ENCODE measurements around the gene SASH1. TPM values are rescaled to one million over a fixed set of nuclear protein-coding genes. Genes with fewer than 3 reads are reported as not detected.

The SASH1 gene
- total RNA-seq, 1 experiment from 2014 or later = 33.2 TPM

DNA sequence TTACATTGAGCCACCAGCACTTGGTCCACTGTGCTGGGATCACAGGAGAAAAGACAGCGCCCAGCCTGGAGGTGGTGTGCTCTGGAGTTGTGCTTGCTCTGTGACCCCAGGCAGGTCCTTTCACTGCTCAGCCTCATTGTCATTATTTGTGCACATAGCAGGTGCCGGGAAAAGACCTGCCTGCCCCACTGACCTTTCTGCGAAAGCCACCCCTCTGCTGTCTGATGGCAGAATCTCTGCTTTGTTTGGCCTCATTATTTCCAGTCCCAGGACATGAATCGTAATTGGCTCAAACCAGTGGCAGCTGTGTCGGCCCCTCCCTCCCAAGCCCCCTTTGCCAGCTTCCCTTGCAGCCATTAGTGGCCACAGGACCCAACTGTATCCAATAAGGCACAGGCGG lies 219.0 kb downstream of the SASH1 start:
- peaks cover 3 to 5% of the 10 kb centered on the region in 2 experiments for H3K4me1 Mint-ChIP-seq
- H2BK120ac ChIP-seq (ENCODE audit: low read depth, low read length, poor library complexity, severe bottlenecking) = no peak overlapping the region
- no peaks in the 10 kb centered on the region for H3K79me1 ChIP-seq (ENCODE audit: insufficient read depth, low read depth, low read length, poor library complexity, severe bottlenecking)
- H3K36me3 Mint-ChIP-seq (ENCODE audit: insufficient read depth in 1 of 3, low read depth in 3 of 3) = peaks cover 2 to 11% (median 6%) of the 10 kb centered on the region in 3 experiments; a peak in 5 of 7 replicates
- no peaks in the 10 kb centered on the region for H3K4me1 ChIP-seq (ENCODE audit: insufficient read depth, low read length)
- H3K27ac Mint-ChIP-seq = no peak overlapping the region
- peaks cover 3% of the 10 kb centered on the region for H3K23me2 ChIP-seq (ENCODE audit: insufficient read length, low read depth, low read length, poor library complexity, severe bottlenecking)
- H4K5ac ChIP-seq (ENCODE audit: insufficient read length, low read depth, low read length) = no peak overlapping the region
- no peak overlapping the region for H2AK5ac ChIP-seq (ENCODE audit: insufficient read length, low read length)
- H3K56ac ChIP-seq (ENCODE audit: insufficient read length, low read depth, low read length) = no peak overlapping the region
- no peak for DNase-seq
- no peak overlapping the region for H2BK12ac ChIP-seq (ENCODE audit: insufficient read length, low read depth, low read length)
- no peak overlapping the region for H3K4me3 Mint-ChIP-seq
- H3T11ph ChIP-seq (ENCODE audit: low read length) = no peak overlapping the region
- no peak overlapping the region for H4K8ac ChIP-seq (replicated peaks; ENCODE audit: insufficient read length, low read depth, low read length)
- H3K27ac ChIP-seq (ENCODE audit: insufficient read length, low read depth, low read length) = no peak overlapping the region
- no peaks in the 10 kb centered on the region for H3K9me3 ChIP-seq (ENCODE audit: control insufficient read depth, low read depth, low read length)
- H3K23ac ChIP-seq (ENCODE audit: insufficient read length, low read depth, low read length) = no peak overlapping the region
- H3K9ac ChIP-seq (ENCODE audit: extremely low read depth, insufficient read length, low read length) = no peak overlapping the region
- WGBS (ENCODE audit: extremely low coverage, insufficient read length, low lambda C conversion rate) = no CpG with 5 or more reads among the region's 6 CpGs
- no peak overlapping the region for H3K18ac ChIP-seq (ENCODE audit: insufficient read length, low read depth, low read length)
- peaks cover 26% of the 10 kb centered on the region for H3K27me3 Mint-ChIP-seq (ENCODE audit: low read depth)
- no peak overlapping the region for H4K91ac ChIP-seq (ENCODE audit: insufficient read length, low read depth, low read length)
- no peaks in the 10 kb centered on the region for H4K20me1 ChIP-seq (ENCODE audit: control insufficient read depth, insufficient read depth, insufficient read length)
- no peak overlapping the region for H3K4ac ChIP-seq (ENCODE audit: low read depth, low read length)
- no peak overlapping the region for H2BK5ac ChIP-seq (ENCODE audit: insufficient read length, low read length)
- H3K4me2 ChIP-seq (ENCODE audit: insufficient read depth, insufficient read length, low read length) = no peak overlapping the region
- H2BK20ac ChIP-seq (ENCODE audit: low read depth, low read length, poor library complexity, severe bottlenecking) = no peak overlapping the region
- peaks cover 3% of the 10 kb centered on the region; the same call in 1 of the 2 replicates for H3K27me3 ChIP-seq (ENCODE audit: insufficient read depth, low read length)
- no peak overlapping the region for H2BK15ac ChIP-seq (ENCODE audit: low read depth, low read length)
- TF ChIP-seq, protein P1, sequence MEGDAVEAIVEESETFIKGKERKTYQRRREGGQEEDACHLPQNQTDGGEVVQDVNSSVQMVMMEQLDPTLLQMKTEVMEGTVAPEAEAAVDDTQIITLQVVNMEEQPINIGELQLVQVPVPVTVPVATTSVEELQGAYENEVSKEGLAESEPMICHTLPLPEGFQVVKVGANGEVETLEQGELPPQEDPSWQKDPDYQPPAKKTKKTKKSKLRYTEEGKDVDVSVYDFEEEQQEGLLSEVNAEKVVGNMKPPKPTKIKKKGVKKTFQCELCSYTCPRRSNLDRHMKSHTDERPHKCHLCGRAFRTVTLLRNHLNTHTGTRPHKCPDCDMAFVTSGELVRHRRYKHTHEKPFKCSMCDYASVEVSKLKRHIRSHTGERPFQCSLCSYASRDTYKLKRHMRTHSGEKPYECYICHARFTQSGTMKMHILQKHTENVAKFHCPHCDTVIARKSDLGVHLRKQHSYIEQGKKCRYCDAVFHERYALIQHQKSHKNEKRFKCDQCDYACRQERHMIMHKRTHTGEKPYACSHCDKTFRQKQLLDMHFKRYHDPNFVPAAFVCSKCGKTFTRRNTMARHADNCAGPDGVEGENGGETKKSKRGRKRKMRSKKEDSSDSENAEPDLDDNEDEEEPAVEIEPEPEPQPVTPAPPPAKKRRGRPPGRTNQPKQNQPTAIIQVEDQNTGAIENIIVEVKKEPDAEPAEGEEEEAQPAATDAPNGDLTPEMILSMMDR (conservative IDR thresholded peaks at IDR 0.05) = no peak
- no peaks in the 10 kb centered on the region for H3K79me2 ChIP-seq (ENCODE audit: insufficient read depth, low read length)
- no peak overlapping the region for H3K14ac ChIP-seq (ENCODE audit: insufficient read depth, low read length)
- no peak overlapping the region for H2AFZ ChIP-seq (ENCODE audit: low read length)
- H3K9me3 Mint-ChIP-seq = peaks cover 8 to 9% of the 10 kb centered on the region in 2 experiments; a peak in 4 of 5 replicates
